Endodermal cell (in vitro differentiated cells): ENCODE measurements around the gene TRRAP. TPM values are rescaled to one million over a fixed set of nuclear protein-coding genes. Genes with fewer than 3 reads are reported as not detected.

ENCODE experiments used
- DNase-seq: peaks from one replicate; pipeline ENCODE4 v3.0.0-alpha.2; 2017
- H3K27ac ChIP-seq: 2 replicates; pipeline ENCODE4 v1.5.1; 2013; ENCODE audit warnings: mild to moderate bottlenecking, low read depth, low read length, moderate library complexity
- H3K27me3 ChIP-seq: 2 replicates; pipeline ENCODE4 v1.6.1; 2013; ENCODE audit warnings: mild to moderate bottlenecking, low read length, moderate library complexity; ENCODE audit not compliant: insufficient read depth, control insufficient read depth, poor library complexity, severe bottlenecking
- H3K36me3 ChIP-seq: 2 replicates; pipeline ENCODE4 v1.7.0; 2013; ENCODE audit warnings: mild to moderate bottlenecking, low read length, moderate library complexity; ENCODE audit not compliant: control insufficient read depth, insufficient read depth
- H3K4me1 ChIP-seq: one replicate; pipeline ENCODE4 v1.7.0; 2013; ENCODE audit warnings: low read length; ENCODE audit not compliant: control insufficient read depth, insufficient read depth
- H3K4me3 ChIP-seq: 2 replicates; pipeline ENCODE4 v1.5.1; 2013; ENCODE audit warnings: mild to moderate bottlenecking, low read length, moderate library complexity
- H3K9ac ChIP-seq: 2 replicates; pipeline ENCODE4 v1.6.1; 2013; ENCODE audit warnings: mild to moderate bottlenecking, low read length, moderate library complexity; ENCODE audit not compliant: poor library complexity, severe bottlenecking; ENCODE audit errors: extremely low read depth
- H3K9me3 ChIP-seq: 2 replicates; pipeline ENCODE4 v1.6.1; 2013; ENCODE audit warnings: mild to moderate bottlenecking, low read length, moderate library complexity; ENCODE audit not compliant: control insufficient read depth
- H3K27ac Mint-ChIP-seq: 2 replicates; pipeline ENCODE4 v1.8.0; 2020; ENCODE audit warnings: mixed read lengths
- H3K27me3 Mint-ChIP-seq: 2 replicates; pipeline ENCODE4 v1.8.0; 2021; ENCODE audit warnings: mild to moderate bottlenecking, mixed read lengths; ENCODE audit not compliant: insufficient read depth
- H3K36me3 Mint-ChIP-seq: 2 replicates; pipeline ENCODE4 v1.8.0; 2020; ENCODE audit warnings: low read depth, mixed read lengths
- H3K4me1 Mint-ChIP-seq: 2 replicates; pipeline ENCODE4 v1.8.0; 2020; ENCODE audit warnings: mixed read lengths
- H3K4me3 Mint-ChIP-seq: 2 replicates; pipeline ENCODE4 v1.8.0; 2020; ENCODE audit warnings: mild to moderate bottlenecking, moderate library complexity, mixed read lengths
- H3K9me3 Mint-ChIP-seq: 2 replicates; pipeline ENCODE4 v1.8.0; 2020; ENCODE audit warnings: mild to moderate bottlenecking, mixed read lengths
- WGBS, 2 experiments: methylation state at CpG; one replicate each; pipeline versions ENCODE4 v1.1.5 to v1.1.7; 2013; ENCODE audit warnings: missing lambda C conversion rate in 2 of 2, mixed read lengths in 1 of 2; ENCODE audit not compliant: insufficient coverage in 1 of 2, insufficient read length in 1 of 2; 5-methylcytosine and 5-hydroxymethylcytosine counted together
- total RNA-seq, 2 donors: library from RNA; stranded (reverse); fragmentation: NEBNext Ultra II Directional in 1 of 2; extraction: Animal tissue kit (Norgen Biotek cat#: 25700) in 1 of 2; gene quantifications; 2 replicates in 1 of 2; 3 replicates in 1 of 2; pipeline ENCODE4 v1.2.1, GENCODE V29; 2021
- TF ChIP-seq, protein P1 (sequence below): fragments of 200-600 bp; sonication (generic); conservative IDR thresholded peaks from 2 replicates; pipeline ENCODE4 v1.5.0; 2021; ENCODE audit warnings: antibody characterized with exemption, mild to moderate bottlenecking

TRRAP gene
- total RNA-seq, 2 donors from 2014 or later, result 64.3 to 68.8 TPM

DNA sequence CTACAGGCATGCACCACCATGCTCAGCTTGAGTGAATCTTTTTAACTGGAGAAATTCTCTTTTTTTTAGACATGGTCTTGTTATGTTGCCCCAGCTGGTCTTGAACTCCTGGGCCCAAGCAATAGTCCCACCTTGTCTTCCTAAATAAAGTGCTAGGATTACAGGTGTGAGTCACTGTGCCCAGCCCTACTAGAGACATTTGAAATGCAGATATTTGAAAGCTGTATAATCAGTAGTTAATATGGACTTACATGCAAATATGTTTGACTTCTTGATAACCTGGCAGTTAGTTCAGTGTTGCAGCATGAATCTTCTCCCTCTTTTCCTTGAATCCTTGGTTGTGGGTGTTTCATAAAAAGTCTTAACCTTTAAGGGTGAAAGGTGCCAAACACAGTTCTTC lies 8.7 kb downstream of the TRRAP start:
- Histone ChIP-seq H3K4me3 (no peak overlapping the region), H3K27me3 (no peaks in the 10 kb centered on the region), H3K27ac (no peak overlapping the region), H3K9me3 (peaks cover 9% of the 10 kb centered on the region), H3K9ac (no peak overlapping the region), H3K36me3 (peaks cover 82% of the 10 kb centered on the region), H3K4me1 (no peaks in the 10 kb centered on the region)
- H3K27ac Mint-ChIP-seq, result no peak overlapping the region
- H3K4me3 Mint-ChIP-seq, result no peak overlapping the region
- H3K27me3 Mint-ChIP-seq, result peaks cover 2% of the 10 kb centered on the region
- TF ChIP-seq, protein P1, sequence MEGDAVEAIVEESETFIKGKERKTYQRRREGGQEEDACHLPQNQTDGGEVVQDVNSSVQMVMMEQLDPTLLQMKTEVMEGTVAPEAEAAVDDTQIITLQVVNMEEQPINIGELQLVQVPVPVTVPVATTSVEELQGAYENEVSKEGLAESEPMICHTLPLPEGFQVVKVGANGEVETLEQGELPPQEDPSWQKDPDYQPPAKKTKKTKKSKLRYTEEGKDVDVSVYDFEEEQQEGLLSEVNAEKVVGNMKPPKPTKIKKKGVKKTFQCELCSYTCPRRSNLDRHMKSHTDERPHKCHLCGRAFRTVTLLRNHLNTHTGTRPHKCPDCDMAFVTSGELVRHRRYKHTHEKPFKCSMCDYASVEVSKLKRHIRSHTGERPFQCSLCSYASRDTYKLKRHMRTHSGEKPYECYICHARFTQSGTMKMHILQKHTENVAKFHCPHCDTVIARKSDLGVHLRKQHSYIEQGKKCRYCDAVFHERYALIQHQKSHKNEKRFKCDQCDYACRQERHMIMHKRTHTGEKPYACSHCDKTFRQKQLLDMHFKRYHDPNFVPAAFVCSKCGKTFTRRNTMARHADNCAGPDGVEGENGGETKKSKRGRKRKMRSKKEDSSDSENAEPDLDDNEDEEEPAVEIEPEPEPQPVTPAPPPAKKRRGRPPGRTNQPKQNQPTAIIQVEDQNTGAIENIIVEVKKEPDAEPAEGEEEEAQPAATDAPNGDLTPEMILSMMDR, result no peak
- no peaks in the 10 kb centered on the region for H3K9me3 Mint-ChIP-seq
- H3K4me1 Mint-ChIP-seq, result no peaks in the 10 kb centered on the region
- H3K36me3 Mint-ChIP-seq, result peaks cover 69% of the 10 kb centered on the region
- DNase-seq, result no peak

DNA sequence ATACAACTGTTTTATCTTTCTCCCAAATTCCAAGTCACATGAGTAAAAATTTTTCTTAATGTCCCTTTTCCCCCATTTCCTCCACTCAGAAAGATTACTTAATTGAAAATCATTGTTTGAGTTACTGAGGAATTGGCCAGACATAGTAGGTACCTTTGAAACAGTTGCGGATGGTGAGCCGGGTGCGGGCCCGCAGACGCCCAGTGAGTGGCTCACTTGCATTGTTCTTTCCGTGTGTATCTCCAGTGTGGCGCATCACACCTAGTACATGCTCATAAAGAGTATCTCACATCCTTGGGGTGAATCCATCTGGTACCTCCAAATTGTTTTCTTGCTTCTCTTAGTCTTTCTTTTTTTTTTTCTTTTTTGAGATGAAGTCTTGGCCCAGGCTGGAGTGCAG lies 14.3 kb downstream of the TRRAP start:
- DNase-seq, result no peak
- Mint-ChIP-seq H3K9me3 (no peaks in the 10 kb centered on the region), H3K4me1 (no peaks in the 10 kb centered on the region), H3K4me3 (no peak overlapping the region), H3K27ac (no peak overlapping the region), H3K27me3 (peaks cover 2% of the 10 kb centered on the region), H3K36me3 (peaks cover 73% of the 10 kb centered on the region)
- no peak overlapping the region for H3K4me3 ChIP-seq
- H3K27ac ChIP-seq, result no peak overlapping the region
- H3K36me3 ChIP-seq, result peaks cover 78% of the 10 kb centered on the region
- 96% methylated on average over 7 of the region's 7 CpGs for WGBS, 2 experiments
- no peaks in the 10 kb centered on the region for H3K27me3 ChIP-seq
- TF ChIP-seq, protein P1, result no peak
- H3K9ac ChIP-seq, result no peak overlapping the region
- H3K9me3 ChIP-seq, result peaks cover 9% of the 10 kb centered on the region
- H3K4me1 ChIP-seq, result no peaks in the 10 kb centered on the region

DNA sequence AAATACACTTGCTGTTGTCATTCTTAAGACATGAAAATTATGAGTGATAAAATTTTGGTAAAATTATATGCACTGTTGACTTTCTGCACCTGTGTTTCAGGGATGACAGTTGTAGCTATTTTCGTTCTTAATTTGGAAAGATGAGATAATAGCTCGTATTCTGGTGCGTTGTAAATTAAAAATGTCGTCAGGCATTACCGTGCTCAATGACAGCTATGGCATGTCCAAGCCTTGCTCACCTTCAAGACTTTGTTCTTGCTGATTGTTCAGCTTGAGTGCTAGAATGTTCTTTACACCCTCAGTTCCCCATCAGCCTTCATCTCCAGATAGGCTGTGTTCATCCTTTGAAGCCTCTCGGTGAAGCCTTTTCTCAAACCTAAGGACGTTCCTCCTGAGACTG lies 21.5 kb downstream of the TRRAP start:
- no peak overlapping the region for H3K4me3 ChIP-seq
- peaks cover 90% of the 10 kb centered on the region for H3K36me3 Mint-ChIP-seq
- peaks cover 3% of the 10 kb centered on the region for H3K9me3 Mint-ChIP-seq
- DNase-seq, result no peak
- H3K27me3 ChIP-seq, result no peaks in the 10 kb centered on the region
- no peak overlapping the region for H3K27ac Mint-ChIP-seq
- 96 to 98% methylated on average over 7 of the region's 7 CpGs for WGBS, 2 experiments
- peaks cover 90% of the 10 kb centered on the region for H3K36me3 ChIP-seq
- no peak overlapping the region for H3K4me3 Mint-ChIP-seq
- H3K27ac ChIP-seq, result no peak overlapping the region
- H3K9ac ChIP-seq, result no peak overlapping the region
- H3K4me1 ChIP-seq, result no peaks in the 10 kb centered on the region
- H3K9me3 ChIP-seq, result peaks cover 6% of the 10 kb centered on the region
- H3K4me1 Mint-ChIP-seq, result no peaks in the 10 kb centered on the region
- TF ChIP-seq, protein P1, result no peak
- H3K27me3 Mint-ChIP-seq, result no peaks in the 10 kb centered on the region
